H1 (cell line): Measurements from ENCODE around the gene MAP2K1. TPM values are rescaled to one million over a fixed set of nuclear protein-coding genes. Genes with fewer than 3 reads are reported as not detected.

Experiments
- CTCF ChIA-PET: fragments of 300-600 bp; sonication (Branson Sonifier 250); formaldehyde crosslinking; loops from one replicate; lab custom pipeline; 2021; ENCODE audit not compliant: partially characterized antibody; lab: Charles Lee
- POLR2A ChIA-PET: fragments of 300-600 bp; sonication (Branson Sonifier 250); formaldehyde crosslinking; loops from one replicate; lab custom pipeline; 2021; ENCODE audit warnings: inconsistent platforms; ENCODE audit not compliant: partially characterized antibody; lab: Charles Lee
- DNase-seq, 2 experiments: peaks; one replicate each; pipeline versions ENCODE4 v3.0.0 to v3.0.0-alpha.2; 2010 to 2022; ENCODE audit warnings: low spot score in 2 of 2, low read depth in 1 of 2, mixed read lengths in 1 of 2
- FAIRE-seq: peaks from 2 replicates; lab custom pipeline; 2011; peaks lifted over from hg19 to GRCh38; lab: Jason Lieb, UNC
- H2AFZ ChIP-seq: 2 replicates; pipeline ENCODE4 v1.8.1; 2012; ENCODE audit warnings: low read length, inconsistent platforms
- H2AK5ac ChIP-seq: 2 replicates; pipeline ENCODE4 v1.6.1; 2013; ENCODE audit warnings: low read depth, low read length
- H2BK120ac ChIP-seq: replicated peaks from 2 replicates; pipeline ENCODE3; 2013; ENCODE audit warnings: low read depth, low read length, inconsistent platforms
- H2BK12ac ChIP-seq: 2 replicates; pipeline ENCODE4 v1.6.1; 2013; ENCODE audit warnings: low read depth, low read length
- H2BK15ac ChIP-seq: 2 replicates; pipeline ENCODE4 v1.6.1; 2013; ENCODE audit warnings: low read length
- H2BK20ac ChIP-seq: 2 replicates; pipeline ENCODE4 v1.6.1; 2013; ENCODE audit warnings: low read length
- H2BK5ac ChIP-seq: 2 replicates; pipeline ENCODE4 v1.6.1; 2013; ENCODE audit warnings: low read depth, low read length
- H3K14ac ChIP-seq: 2 replicates; pipeline ENCODE4 v1.6.1; 2013; ENCODE audit warnings: inconsistent platforms; ENCODE audit not compliant: insufficient read length
- H3K18ac ChIP-seq: 2 replicates; pipeline ENCODE4 v1.6.1; 2013; ENCODE audit warnings: low read length; ENCODE audit errors: extremely low read depth
- H3K23ac ChIP-seq: 2 replicates; pipeline ENCODE4 v1.6.1; 2013; ENCODE audit warnings: inconsistent platforms; ENCODE audit not compliant: insufficient read length
- H3K23me2 ChIP-seq: 2 replicates; pipeline ENCODE4 v1.6.1; 2013; ENCODE audit warnings: low read depth, low read length
- H3K27ac ChIP-seq: 2 replicates; pipeline ENCODE4 v1.6.1; 2011; ENCODE audit warnings: low read depth, low read length, inconsistent platforms
- H3K27me3 ChIP-seq, 4 experiments: replicated peaks in 1 of 4; 1 replicate in 1 of 4; 2 replicates in 3 of 4; pipeline versions ENCODE4 v1.6.1 to v1.8.1; 2011 to 2013; ENCODE audit warnings: low read length in 3 of 4, mild to moderate bottlenecking in 3 of 4, inconsistent platforms in 2 of 4, mixed read lengths in 2 of 4, moderate library complexity in 1 of 4; ENCODE audit not compliant: control insufficient read depth in 3 of 4, insufficient read depth in 3 of 4; ENCODE audit errors: extremely low read depth in 1 of 4
- H3K36me3 ChIP-seq, 4 experiments: 2 replicates each; pipeline versions ENCODE4 v1.6.1 to v1.8.1; 2011 to 2013; ENCODE audit warnings: mild to moderate bottlenecking in 4 of 4, low read length in 3 of 4, moderate library complexity in 2 of 4, control low read depth in 1 of 4, inconsistent platforms in 1 of 4; ENCODE audit not compliant: insufficient read depth in 4 of 4, control insufficient read depth in 2 of 4
- H3K4ac ChIP-seq: replicated peaks from 2 replicates; pipeline ENCODE3; 2013; ENCODE audit warnings: low read length, low read depth, mixed read lengths, inconsistent platforms; ENCODE audit not compliant: insufficient read length
- H3K4me1 ChIP-seq, 4 experiments: replicated peaks in 1 of 4; 1 replicate in 1 of 4; 2 replicates in 3 of 4; pipeline versions ENCODE4 v1.6.1 to v1.8.1; 2011 to 2013; ENCODE audit warnings: low read length in 3 of 4, inconsistent platforms in 2 of 4, mixed read lengths in 1 of 4; ENCODE audit not compliant: insufficient read depth in 4 of 4, control insufficient read depth in 3 of 4
- H3K4me2 ChIP-seq, 2 experiments: 2 replicates each; pipeline versions ENCODE4 v1.6.1 to v1.8.1; 2011 to 2013; ENCODE audit warnings: low read depth in 2 of 2, low read length in 2 of 2, control low read depth in 1 of 2, inconsistent platforms in 1 of 2, mild to moderate bottlenecking in 1 of 2; ENCODE audit not compliant: insufficient read depth in 1 of 2
- H3K4me3 ChIP-seq, 4 experiments: fragments of 200-600, 300-600 bp in 1 of 4; sonication (generic), shearing (Covaris generic), sonication (Bioruptor Twin) in 1 of 4; 2 replicates each; pipeline versions ENCODE4 v1.5.1 to v1.8.1; 2011 to 2016; ENCODE audit warnings: low read length in 4 of 4, low read depth in 3 of 4, control low read depth in 2 of 4, inconsistent platforms in 2 of 4, mild to moderate bottlenecking in 2 of 4, mixed read lengths in 1 of 4, moderate library complexity in 1 of 4; ENCODE audit not compliant: insufficient read depth in 2 of 4; ENCODE audit errors: extremely low read depth in 1 of 4
- H3K56ac ChIP-seq: replicated peaks from 2 replicates; pipeline ENCODE3; 2013; ENCODE audit warnings: low read depth, mild to moderate bottlenecking, mixed read lengths, low read length, inconsistent platforms; ENCODE audit not compliant: insufficient read length
- H3K79me1 ChIP-seq: 2 replicates; pipeline ENCODE4 v1.6.1; 2013; ENCODE audit warnings: low read depth, low read length, control low read depth
- H3K79me2 ChIP-seq, 2 experiments: 2 replicates each; pipeline versions ENCODE4 v1.6.1 to v1.8.1; 2012 to 2013; ENCODE audit warnings: low read length in 2 of 2, mild to moderate bottlenecking in 2 of 2, inconsistent platforms in 1 of 2; ENCODE audit not compliant: insufficient read depth in 2 of 2, control insufficient read depth in 1 of 2
- H3K9ac ChIP-seq, 4 experiments: replicated peaks in 1 of 4; 1 replicate in 1 of 4; 2 replicates in 3 of 4; pipeline versions ENCODE4 v1.6.1 to v1.8.1; 2011 to 2013; ENCODE audit warnings: low read depth in 3 of 4, low read length in 3 of 4, control low read depth in 2 of 4, mild to moderate bottlenecking in 2 of 4, moderate library complexity in 2 of 4, inconsistent platforms in 1 of 4; ENCODE audit errors: extremely low read depth in 1 of 4
- H3K9me3 ChIP-seq, 2 experiments: 2 replicates each; pipeline versions ENCODE4 v1.6.1 to v1.8.1; 2012 to 2013; ENCODE audit warnings: mild to moderate bottlenecking in 2 of 2, moderate library complexity in 2 of 2, control low read depth in 1 of 2, inconsistent platforms in 1 of 2, low read depth in 1 of 2, low read length in 1 of 2, mixed read lengths in 1 of 2; ENCODE audit not compliant: insufficient read depth in 2 of 2
- H4K20me1 ChIP-seq, 2 experiments: replicated peaks in 1 of 2; 2 replicates each; pipeline versions ENCODE3 to v1.8.1; 2011 to 2013; ENCODE audit warnings: inconsistent platforms in 2 of 2, low read length in 2 of 2, mild to moderate bottlenecking in 1 of 2; ENCODE audit not compliant: insufficient read depth in 2 of 2, control insufficient read depth in 1 of 2
- H4K5ac ChIP-seq: 2 replicates; pipeline ENCODE4 v1.6.1; 2013; ENCODE audit warnings: low read length, low read depth, mixed read lengths, inconsistent platforms; ENCODE audit not compliant: insufficient read length
- H4K8ac ChIP-seq: 2 replicates; pipeline ENCODE4 v1.8.0; 2013; ENCODE audit warnings: mild to moderate bottlenecking, moderate library complexity, low read length, inconsistent platforms; ENCODE audit not compliant: insufficient read depth; ENCODE audit errors: extremely low read depth
- H4K91ac ChIP-seq: replicated peaks from 2 replicates; pipeline ENCODE3; 2013; ENCODE audit warnings: low read length, mixed read lengths, inconsistent platforms; ENCODE audit not compliant: insufficient read length
- BCL11A ChIP-seq, 2 experiments: IDR thresholded peaks; one replicate each; pipeline ENCODE4 v1.6.1; 2011; ENCODE audit warnings: low read depth in 2 of 2, low read length in 2 of 2, mild to moderate bottlenecking in 2 of 2
- CHD1 ChIP-seq: IDR thresholded peaks from 2 replicates; pipeline ENCODE4 v1.6.1; 2012; ENCODE audit warnings: low read depth, low read length, improper control_type of control experiment
- CTBP2 ChIP-seq: IDR thresholded peaks from 2 replicates; pipeline ENCODE4 v1.7.0; 2011; ENCODE audit warnings: borderline replicate concordance, mild to moderate bottlenecking, moderate library complexity, mixed read lengths, low read length; ENCODE audit not compliant: insufficient read depth, insufficient read length
- KDM4A ChIP-seq: IDR thresholded peaks from one replicate; pipeline ENCODE4 v1.7.1; 2012; ENCODE audit warnings: low read depth, mild to moderate bottlenecking, moderate library complexity, low read length, inconsistent platforms; ENCODE audit not compliant: severe bottlenecking
- MAX ChIP-seq: IDR thresholded peaks from 2 replicates; pipeline ENCODE4 v1.6.1; 2012; ENCODE audit warnings: inconsistent platforms
- POLR2A ChIP-seq, 2 experiments: IDR thresholded peaks; 1 replicate in 1 of 2; 2 replicates in 1 of 2; pipeline ENCODE4 v1.6.1; 2011; ENCODE audit warnings: low read depth in 2 of 2, low read length in 2 of 2, mild to moderate bottlenecking in 2 of 2; ENCODE audit errors: control extremely low read depth in 1 of 2
- RXRA ChIP-seq: IDR thresholded peaks from 2 replicates; pipeline ENCODE4 v1.6.1; 2011; ENCODE audit warnings: low read depth, mild to moderate bottlenecking, low read length, moderate library complexity; ENCODE audit not compliant: insufficient read depth
- TCF12 ChIP-seq: IDR thresholded peaks from 2 replicates; pipeline ENCODE4 v1.6.1; 2011; ENCODE audit warnings: low read depth, mild to moderate bottlenecking, low read length
- WGBS, 2 experiments: shearing (Covaris generic) in 1 of 2; methylation state at CpG; one replicate each; pipeline versions ENCODE4 v1.1.6 to v1.1.7; 2013 to 2015; ENCODE audit warnings: low lambda C conversion rate in 2 of 2, mixed read lengths in 2 of 2, inconsistent platforms in 1 of 2, low coverage in 1 of 2, missing lambda C conversion rate in 1 of 2; ENCODE audit not compliant: insufficient replicate concordance in 2 of 2, insufficient coverage in 1 of 2, insufficient read length in 1 of 2; ENCODE audit errors: extremely low coverage in 1 of 2, missing lambda C conversion rate in 1 of 2; 5-methylcytosine and 5-hydroxymethylcytosine counted together
- polyA plus RNA-seq, 7 experiments: library from polyadenylated mRNA; depleted of rRNA in 3 of 7; stranded (reverse) in 5 of 7; unstranded in 2 of 7; fragments of >200 nt in 5 of 7; fragments of 200-250 nt in 2 of 7; gene quantifications; 1 replicate in 5 of 7; 2 replicates in 1 of 7; 4 replicates in 1 of 7; pipeline versions ENCODE4 v1.2.1 to v1.2.3, GENCODE V29; 2011 to 2013; ENCODE audit warnings: missing spikeins in 2 of 7, mixed read lengths in 2 of 7
- total RNA-seq: library from RNA; stranded (reverse); fragmentation: NEBNext Ultra II Directional; extraction: Animal tissue kit (Norgen Biotek cat#: 25700); gene quantifications from 2 replicates; pipeline ENCODE4 v1.2.1, GENCODE V29; 2021

Gene MAP2K1
- total and polyA plus RNA-seq, 2 of the 8 experiments (the other 6 are each of a cell fraction or from before 2014, with no cell fraction given) = 54.7 to 78.2 TPM

GRCh38 chr15:66452971-66453580, 66.4 kb downstream of the MAP2K1 start:
- ChIA-PET CTCF (interaction anchor here (1.1 kb wide), 1 partner anchor 74 kb away, joined by 3 read pairs; no protein-coding TSS in a partner anchor), POLR2A (interaction anchor here (0.6 kb wide), 1 partner anchor 47 kb away, joined by 4 read pairs; no protein-coding TSS in a partner anchor)
- Histone ChIP-seq H4K20me1 (peaks cover 0 to 2% of the 10 kb centered on the region in 2 experiments), H2BK120ac (no peak overlapping the region), H3K18ac (no peak overlapping the region), H3K4ac (no peak overlapping the region), H2BK12ac (no peak overlapping the region), H2AK5ac (no peak overlapping the region), H3K23me2 (no peaks in the 10 kb centered on the region), H3K23ac (no peak overlapping the region), H2BK5ac (no peak overlapping the region), H4K5ac (no peak overlapping the region), H2BK15ac (no peak overlapping the region), H3K79me1 (0 out of 2 replicates have a peak, but pooled peaks cover 2% of the 10 kb centered on the region), H2BK20ac (no peak overlapping the region), H4K8ac (no peak overlapping the region), H3K9ac (no peak overlapping the region; a peak in 1 of 7 replicates), H3K36me3 (peaks cover 0 to 13% (median 6%) of the 10 kb centered on the region in 4 experiments; a peak in 5 of 8 replicates), H3K14ac (no peak overlapping the region), H3K4me1 (no peaks in the 10 kb centered on the region; a peak in 1 of 7 replicates), H3K56ac (no peak overlapping the region), H4K91ac (no peak overlapping the region), H3K27ac (no peak overlapping the region), H3K9me3 (no peaks in the 10 kb centered on the region), H3K79me2 (no peaks in the 10 kb centered on the region), H3K4me3 (no peak overlapping the region), H2AFZ (no peak overlapping the region), H3K27me3 (no peaks in the 10 kb centered on the region), H3K4me2 (no peak overlapping the region)
- 88% methylated on average over 1 of the region's 1 CpG; no CpG with 5 or more reads in 1 of the 2 experiments for WGBS, 2 experiments
- no peak for FAIRE-seq
- DNase-seq = no peak
- TF ChIP-seq KDM4A (no peak), TCF12 (no peak), RXRA (no peak), CTBP2 (no peak), MAX (no peak), CHD1 (no peak), BCL11A (IDR thresholded peaks at IDR 0.05; ENCODE audit: low read depth in 2 of 2, low read length in 2 of 2) (no peak), POLR2A (IDR thresholded peaks at IDR 0.05; ENCODE audit: control extremely low read depth in 1 of 2, low read depth in 2 of 2, low read length in 2 of 2) (no peak)
